Spleen (tissue), 11 donors: ENCODE results near the gene INHA. TPM values are rescaled to one million over a fixed set of nuclear protein-coding genes. Genes with fewer than 3 reads are reported as not detected.

ENCODE experiments used
- DNase-seq: peaks from one replicate; pipeline ENCODE4 v3.0.0-alpha.2; 2020
- H3K27ac ChIP-seq, 8 donors: fragments of 200-600 bp; sonication (generic) in 7 of 8; 1 replicate in 4 of 8; 2 replicates in 4 of 8; pipeline versions ENCODE4 v1.5.0 to v1.8.0; 2016 to 2021; ENCODE audit warnings: inconsistent platforms in 4 of 8, mild to moderate bottlenecking in 4 of 8, moderate library complexity in 1 of 8
- H3K27me3 ChIP-seq, 7 donors: fragments of 200-600 bp; sonication (generic) in 6 of 7; replicated peaks in 1 of 7; 1 replicate in 4 of 7; 2 replicates in 3 of 7; pipeline versions ENCODE4 v1.5.0 to v1.8.0; 2016 to 2021; ENCODE audit warnings: inconsistent platforms in 3 of 7, mild to moderate bottlenecking in 1 of 7
- H3K36me3 ChIP-seq, 6 donors: fragments of 200-600 bp; sonication (generic) in 5 of 6; 1 replicate in 4 of 6; 2 replicates in 2 of 6; pipeline versions ENCODE4 v1.5.0 to v1.8.0; 2016 to 2021; ENCODE audit warnings: inconsistent platforms in 2 of 6
- H3K4me1 ChIP-seq, 6 donors: fragments of 200-600 bp; sonication (generic) in 5 of 6; 1 replicate in 3 of 6; 2 replicates in 3 of 6; pipeline versions ENCODE4 v1.5.0 to v1.8.0; 2016 to 2021; ENCODE audit warnings: inconsistent platforms in 3 of 6
- H3K4me3 ChIP-seq, 8 donors: fragments of 200-600 bp; sonication (generic) in 7 of 8; 1 replicate in 4 of 8; 2 replicates in 4 of 8; pipeline versions ENCODE4 v1.5.0 to v1.8.0; 2016 to 2021; ENCODE audit warnings: inconsistent platforms in 4 of 8, mild to moderate bottlenecking in 4 of 8, moderate library complexity in 2 of 8
- H3K9me3 ChIP-seq, 8 donors: fragments of 200-600 bp; sonication (generic) in 7 of 8; 1 replicate in 4 of 8; 2 replicates in 4 of 8; pipeline versions ENCODE4 v1.5.0 to v1.8.0; 2016 to 2021; ENCODE audit warnings: inconsistent platforms in 4 of 8
- POLR2A ChIP-seq, 3 donors: fragments of 450-650 bp; IDR thresholded peaks; one replicate each; pipeline ENCODE4 v1.5.1; 2017; ENCODE audit warnings: antibody characterized with exemption in 3 of 3, mild to moderate bottlenecking in 1 of 3
- POLR2AphosphoS5 ChIP-seq, 3 donors: sonication (generic); formaldehyde crosslinking; IDR thresholded peaks; one replicate each; pipeline ENCODE4 v1.5.1; 2017; ENCODE audit warnings: antibody characterized with exemption in 3 of 3
- WGBS, 5 donors: extraction: QIAGEN DNeasy Blood & Tissue Kit in 3 of 5; methylation state at CpG; one replicate each; pipeline versions ENCODE4 v1.1.5 to v1.1.7; 2013 to 2018; 5-methylcytosine and 5-hydroxymethylcytosine counted together
- intact Hi-C: fragments of 100-400 bp; cut with DNase I; formaldehyde crosslinking; loops from one replicate; pipeline ENCODE4 v1.15.0; 2023; ENCODE audit warnings: low total_unique reads
- polyA plus RNA-seq, 3 donors: library from polyadenylated mRNA; stranded (reverse); fragments of 200-250 nt; gene quantifications; one replicate each; pipeline ENCODE4 v1.2.1, GENCODE V29; 2013
- total RNA-seq, 7 donors: library from RNA; depleted of rRNA in 3 of 7; stranded (reverse); fragments of >200 nt in 3 of 7; fragmentation: NEBNext Ultra II Directional in 4 of 7; extraction: Animal tissue kit (Norgen Biotek cat#: 25700) in 4 of 7; gene quantifications; one replicate each; pipeline versions ENCODE4 v1.1.0 to v1.2.1, GENCODE V29; 2016 to 2021
- TF ChIP-seq, protein P1 (sequence below), 11 experiments: fragments of 200-600 bp in 7 of 11; fragments of 450-650 bp in 4 of 11; sonication (generic) in 4 of 11; IDR thresholded peaks in 8 of 11; conservative IDR thresholded peaks in 3 of 11; 1 replicate in 7 of 11; 2 replicates in 4 of 11; pipeline versions ENCODE4 v1.4.0 to v1.8.0; 2016 to 2021; ENCODE audit warnings: antibody characterized with exemption in 11 of 11, inconsistent platforms in 4 of 11, mild to moderate bottlenecking in 1 of 11
- donor health status: healthy with polysubstance abuse.
- donor health status: DM: no; HTN: no; CAD: no; lungs with moderate emphysema.
- donor health status: DM: no; HTN: no; CAD: no.
- donor health status: Bipolar disorder and iron deficiency.
- donor health status: healthy.
- donor health status: DM: no; HTN: no; CAD: no.
- donor health status: DM: yes; HTN: yes; CAD: no.

INHA gene
- total and polyA plus RNA-seq, 10 donors: 0.08 to 0.46 (median 0.31) TPM; not detected in 6

DNA sequence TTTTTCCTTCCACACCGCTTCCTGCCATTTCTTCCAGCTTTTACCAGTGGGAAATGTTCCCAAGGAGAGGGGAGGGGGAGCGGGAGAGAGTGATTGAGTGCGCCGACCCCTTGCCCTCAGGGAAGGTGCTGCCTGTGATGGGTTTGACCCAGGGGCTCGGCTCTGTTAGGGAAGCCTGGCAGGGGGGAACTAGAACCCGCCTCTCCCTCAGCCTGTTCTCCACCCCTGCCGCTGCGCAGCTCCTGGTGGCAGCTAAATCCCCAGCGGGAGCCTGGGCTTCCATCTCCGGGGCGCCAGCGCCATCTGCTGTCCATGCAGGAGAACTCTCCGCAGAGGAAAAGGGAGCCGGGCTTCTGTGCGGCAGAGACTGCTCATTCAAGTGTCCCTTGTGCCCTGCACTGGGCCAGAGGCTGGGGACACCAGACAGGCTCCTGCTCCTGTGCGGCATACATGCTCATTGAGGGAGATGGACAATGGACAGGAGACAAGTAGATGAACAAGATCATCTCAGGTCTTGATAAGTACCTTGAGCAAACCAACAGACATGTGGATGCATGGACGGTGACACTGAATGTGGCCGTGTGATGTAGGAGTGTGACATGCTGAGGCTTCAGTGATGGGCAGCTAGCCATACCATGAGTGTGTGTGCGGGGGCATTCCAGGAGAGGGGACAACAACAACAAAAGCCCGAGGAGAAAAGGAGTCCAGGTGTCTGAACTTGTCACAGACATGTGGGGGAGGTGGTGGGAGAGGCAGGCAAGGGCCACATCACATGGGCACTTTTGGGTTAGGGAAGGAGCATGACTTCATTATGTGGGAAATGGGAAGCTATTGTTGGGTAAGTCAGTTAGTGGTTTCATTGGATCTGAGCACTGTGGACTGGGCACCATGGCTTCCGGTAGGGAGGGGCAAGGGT, 41.8 kb upstream of the INHA start:
- Histone ChIP-seq H3K27me3 (peaks cover 5 to 83% (median 45%) of the 10 kb centered on the region in 7 donors), H3K27ac (no peak overlapping the region), H3K36me3 (no peaks in the 10 kb centered on the region), H3K4me3 (peak overlapping the region in 1 of 8 donors; percentile 1), H3K4me1 (peaks cover 0 to 9% (median 6%) of the 10 kb centered on the region in 6 donors), H3K9me3 (no peaks in the 10 kb centered on the region)
- intact Hi-C loops: loop anchor here (2.0 to 10.0 kb wide), 2 partner anchors 56 to 128 kb away; no protein-coding TSS in a partner anchor
- 15 to 16% (median 15%) methylated on average over 19 to 21 of the region's 21 CpGs for WGBS, 5 donors
- TF ChIP-seq, protein P1, sequence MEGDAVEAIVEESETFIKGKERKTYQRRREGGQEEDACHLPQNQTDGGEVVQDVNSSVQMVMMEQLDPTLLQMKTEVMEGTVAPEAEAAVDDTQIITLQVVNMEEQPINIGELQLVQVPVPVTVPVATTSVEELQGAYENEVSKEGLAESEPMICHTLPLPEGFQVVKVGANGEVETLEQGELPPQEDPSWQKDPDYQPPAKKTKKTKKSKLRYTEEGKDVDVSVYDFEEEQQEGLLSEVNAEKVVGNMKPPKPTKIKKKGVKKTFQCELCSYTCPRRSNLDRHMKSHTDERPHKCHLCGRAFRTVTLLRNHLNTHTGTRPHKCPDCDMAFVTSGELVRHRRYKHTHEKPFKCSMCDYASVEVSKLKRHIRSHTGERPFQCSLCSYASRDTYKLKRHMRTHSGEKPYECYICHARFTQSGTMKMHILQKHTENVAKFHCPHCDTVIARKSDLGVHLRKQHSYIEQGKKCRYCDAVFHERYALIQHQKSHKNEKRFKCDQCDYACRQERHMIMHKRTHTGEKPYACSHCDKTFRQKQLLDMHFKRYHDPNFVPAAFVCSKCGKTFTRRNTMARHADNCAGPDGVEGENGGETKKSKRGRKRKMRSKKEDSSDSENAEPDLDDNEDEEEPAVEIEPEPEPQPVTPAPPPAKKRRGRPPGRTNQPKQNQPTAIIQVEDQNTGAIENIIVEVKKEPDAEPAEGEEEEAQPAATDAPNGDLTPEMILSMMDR (IDR thresholded peaks at IDR 0.05 in 8 of 11, conservative IDR thresholded peaks at IDR 0.05 in 3 of 11): peak; percentile 92 to 98 (median 94)
- TF ChIP-seq POLR2A (IDR thresholded peaks at IDR 0.05) (no peak), POLR2AphosphoS5 (IDR thresholded peaks at IDR 0.05) (peak in 2 of 3 donors; percentile 33 to 52)
- peak; percentile 96 for DNase-seq

DNA sequence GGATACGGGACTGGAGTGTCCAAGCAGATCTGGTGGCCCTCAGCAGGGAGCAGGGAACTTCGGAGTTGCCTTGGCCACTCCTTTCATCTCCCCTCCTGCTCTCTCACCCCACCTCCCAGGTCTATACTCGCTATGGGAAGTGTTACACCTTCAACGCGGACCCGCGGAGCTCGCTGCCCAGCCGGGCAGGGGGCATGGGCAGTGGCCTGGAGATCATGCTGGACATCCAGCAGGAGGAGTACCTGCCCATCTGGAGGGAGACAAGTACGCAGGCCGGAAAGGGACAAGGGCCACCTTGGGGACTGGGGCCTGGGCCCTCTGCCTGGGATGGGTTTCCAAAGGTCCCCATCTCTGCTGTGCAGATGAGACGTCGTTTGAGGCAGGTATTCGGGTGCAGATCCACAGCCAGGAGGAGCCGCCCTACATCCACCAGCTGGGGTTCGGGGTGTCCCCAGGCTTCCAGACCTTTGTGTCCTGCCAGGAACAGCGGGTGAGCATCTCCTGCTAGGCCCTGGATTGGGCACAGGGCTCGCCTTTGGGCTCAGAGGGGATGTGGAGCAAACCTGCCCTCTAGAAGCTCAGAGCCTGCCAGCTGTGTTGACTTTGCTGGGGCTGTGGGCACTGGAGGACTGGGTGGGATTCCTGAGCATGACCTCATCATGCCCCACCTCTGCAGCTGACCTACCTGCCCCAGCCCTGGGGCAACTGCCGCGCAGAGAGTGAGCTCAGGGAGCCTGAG, 40.3 kb upstream of the INHA start:
- TF ChIP-seq, protein P1 (IDR thresholded peaks at IDR 0.05 in 8 of 11, conservative IDR thresholded peaks at IDR 0.05 in 3 of 11): no peak
- TF ChIP-seq POLR2A (IDR thresholded peaks at IDR 0.05) (no peak), POLR2AphosphoS5 (IDR thresholded peaks at IDR 0.05) (no peak)
- Histone ChIP-seq H3K27ac (no peak overlapping the region), H3K27me3 (peaks cover 5 to 81% (median 36%) of the 10 kb centered on the region in 7 donors), H3K4me3 (no peak overlapping the region), H3K4me1 (peaks cover 0 to 9% (median 6%) of the 10 kb centered on the region in 6 donors), H3K9me3 (no peaks in the 10 kb centered on the region), H3K36me3 (no peaks in the 10 kb centered on the region)
- 66 to 84% (median 77%) methylated on average over 15 to 20 of the region's 20 CpGs for WGBS, 5 donors
- peak; percentile 70 for DNase-seq
- intact Hi-C loops: loop anchor here (2.0 to 10.0 kb wide), 2 partner anchors 57 to 129 kb away; no protein-coding TSS in a partner anchor

DNA sequence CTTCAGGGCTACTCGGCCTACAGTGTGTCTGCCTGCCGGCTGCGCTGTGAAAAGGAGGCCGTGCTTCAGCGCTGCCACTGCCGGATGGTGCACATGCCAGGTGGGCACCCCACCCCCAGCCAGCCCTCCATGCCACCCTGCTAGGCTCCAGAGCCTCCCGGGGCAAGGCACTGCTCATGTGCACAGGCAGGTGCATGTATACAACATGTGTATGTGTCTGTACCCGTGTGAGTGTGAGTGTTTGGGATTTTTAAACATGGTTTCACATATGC, 39.8 kb upstream of the INHA start:
- no peaks in the 10 kb centered on the region for H3K36me3 ChIP-seq
- no peaks in the 10 kb centered on the region for H3K9me3 ChIP-seq
- no peak overlapping the region for H3K4me3 ChIP-seq
- peaks cover 5 to 81% (median 34%) of the 10 kb centered on the region in 7 donors for H3K27me3 ChIP-seq
- DNase-seq: peak; percentile 71
- no peak overlapping the region for H3K27ac ChIP-seq
- WGBS, 5 donors: 67 to 92% (median 85%) methylated on average over 1 to 8 of the region's 8 CpGs
- intact Hi-C loops: loop anchor here (10.0 kb wide), 1 partner anchor 58 kb away; no protein-coding TSS in a partner anchor
- TF ChIP-seq, protein P1 (IDR thresholded peaks at IDR 0.05 in 8 of 11, conservative IDR thresholded peaks at IDR 0.05 in 3 of 11): no peak
- TF ChIP-seq POLR2A (IDR thresholded peaks at IDR 0.05) (no peak), POLR2AphosphoS5 (IDR thresholded peaks at IDR 0.05) (no peak)
- H3K4me1 ChIP-seq: peaks cover 0 to 9% (median 6%) of the 10 kb centered on the region in 6 donors
